ENCODE data around the gene DPP10.

Gene DPP10

GRCh38 chr2:114609801-114610200 is 167.4 kb downstream of the DPP10 start:
- DNase-seq = no peak

- DNase-seq = no peak
Measured at GRCh38 chr2:114610677-114611076, 168.2 kb downstream of the DPP10 start.

GRCh38 chr2:114614592-114614991 is 172.2 kb downstream of the DPP10 start:
- DNase-seq = no peak

GRCh38 chr2:114628481-114628880 is 186.0 kb downstream of the DPP10 start:
- DNase-seq = no peak

- DNase-seq = no peak
Measured at GRCh38 chr2:114631146-114631545, 188.7 kb downstream of the DPP10 start.

GRCh38 chr2:114642166-114642770 is 199.8 kb downstream of the DPP10 start:
- DNase-seq = no peak

GRCh38 chr2:114642988-114643553 is 200.6 kb downstream of the DPP10 start:
- DNase-seq = no peak

- no peak for DNase-seq
Measured at GRCh38 chr2:114651933-114652332, 209.5 kb downstream of the DPP10 start.

- DNase-seq = no peak
Measured at GRCh38 chr2:114659880-114660279, 217.4 kb downstream of the DPP10 start.

GRCh38 chr2:114661971-114662939 is 219.8 kb downstream of the DPP10 start:
- DNase-seq = peak; percentile 2

- no peak for DNase-seq
Measured at GRCh38 chr2:114668415-114668814, 226.0 kb downstream of the DPP10 start.

- no peak for DNase-seq
Measured at GRCh38 chr2:114683251-114683650, 240.8 kb downstream of the DPP10 start.

- DNase-seq = no peak
Measured at GRCh38 chr2:114684403-114684802, 242.0 kb downstream of the DPP10 start.

- DNase-seq = no peak
Measured at GRCh38 chr2:114685102-114685501, 242.7 kb downstream of the DPP10 start.

GRCh38 chr2:114688241-114688640 is 245.8 kb downstream of the DPP10 start:
- no peak for DNase-seq

GRCh38 chr2:114698520-114698919 is 256.1 kb downstream of the DPP10 start:
- no peak for DNase-seq

GRCh38 chr2:114699423-114699944 is 257.0 kb downstream of the DPP10 start:
- DNase-seq = no peak

- no peak for DNase-seq
Measured at GRCh38 chr2:114700440-114700839, 258.0 kb downstream of the DPP10 start.

GRCh38 chr2:114709936-114710850 is 267.8 kb downstream of the DPP10 start:
- no peak for DNase-seq

GRCh38 chr2:114714313-114714712 is 271.9 kb downstream of the DPP10 start:
- no peak for DNase-seq

GRCh38 chr2:114717049-114717448 is 274.6 kb downstream of the DPP10 start:
- no peak for DNase-seq

- no peak for DNase-seq
Measured at GRCh38 chr2:114724454-114724853, 282.0 kb downstream of the DPP10 start.

All from fibroblast of skin of abdomen (primary cell).